Measurements from ENCODE around the gene PSMD13.
"Not testable (repeated sequence)": the region's sequence is repeated elsewhere in the genome, so short reads cannot be mapped to it uniquely, and the experiment has no call there.

DNA sequence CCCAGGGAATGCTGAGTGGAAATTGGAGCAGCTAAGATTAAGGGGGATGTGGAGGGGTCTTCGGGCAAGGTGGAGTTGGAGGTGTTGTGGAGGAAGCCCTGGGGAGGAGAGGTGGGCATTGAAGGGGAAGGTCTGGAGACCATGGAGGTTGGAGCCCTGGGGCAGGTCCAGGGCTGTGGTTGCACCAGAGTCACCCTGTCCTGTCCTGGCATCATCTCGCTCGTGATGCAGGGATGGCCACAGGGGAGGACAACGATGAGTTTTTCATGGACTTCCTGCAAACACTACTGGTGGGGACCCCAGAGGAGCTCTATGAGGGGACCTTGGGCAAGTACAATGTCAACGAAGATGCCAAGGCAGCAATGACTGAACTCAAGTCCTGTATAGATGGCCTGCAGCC lies 43.3 kb upstream of the PSMD13 start:
- not testable (repeated sequence) for TF ChIP-seq POLR2A, POLR2AphosphoS5 (IDR thresholded peaks at IDR 0.05; ENCODE audit: low read depth, low read length)

All from GM12892 (cell line).